OCI-LY7 (cell line): ENCODE results near the gene FOXN1. TPM values are rescaled to one million over a fixed set of nuclear protein-coding genes. Genes with fewer than 3 reads are reported as not detected.

Source experiments
- BruUV-seq: library from RNA; stranded (reverse); fragments of 400-500 nt; replicated peaks from 2 replicates; lab custom pipeline; 2021; lab: Mats Ljungman, UMichigan
- CTCF ChIA-PET: fragments of 300-600 bp; sonication (Branson Sonifier 250); formaldehyde crosslinking; loops from one replicate; lab custom pipeline; 2022; ENCODE audit warnings: antibody characterized with exemption; ENCODE audit not compliant: unreplicated experiment; lab: Charles Lee
- POLR2A ChIA-PET: fragments of 300-600 bp; sonication (Branson Sonifier 250); formaldehyde crosslinking; loops from one replicate; lab custom pipeline; 2022; ENCODE audit warnings: antibody characterized with exemption; lab: Charles Lee
- DNase-seq: peaks from one replicate; pipeline ENCODE4 v3.0.0-alpha.2; 2015; ENCODE audit warnings: low spot score
- H2AFZ ChIP-seq: fragments of 200-600 bp; sonication (generic), shearing (Covaris generic); 2 replicates; pipeline ENCODE4 v1.6.1; 2014; ENCODE audit warnings: mild to moderate bottlenecking, antibody characterized with exemption, low read length, moderate library complexity
- H3K27ac ChIP-seq: fragments of 200-600 bp; sonication (generic); 2 replicates; pipeline ENCODE4 v1.5.1; 2014; ENCODE audit warnings: mixed run types, low read depth, mild to moderate bottlenecking, moderate library complexity, low read length, inconsistent platforms; ENCODE audit not compliant: poor library complexity, severe bottlenecking
- H3K36me3 ChIP-seq: fragments of 200-600 bp; sonication (generic); 2 replicates; pipeline ENCODE4 v1.6.1; 2014; ENCODE audit warnings: mild to moderate bottlenecking, antibody characterized with exemption, low read length, moderate library complexity, mixed read lengths; ENCODE audit not compliant: insufficient read depth
- H3K4me1 ChIP-seq: fragments of 200-600 bp; sonication (generic); 2 replicates; pipeline ENCODE4 v1.5.1; 2014; ENCODE audit warnings: mild to moderate bottlenecking, low read length; ENCODE audit not compliant: insufficient read depth, poor library complexity, severe bottlenecking
- H3K4me2 ChIP-seq: fragments of 200-600 bp; sonication (generic); 2 replicates; pipeline ENCODE4 v1.6.1; 2014; ENCODE audit warnings: mild to moderate bottlenecking, low read length
- H3K4me3 ChIP-seq: fragments of 200-600 bp; sonication (generic); 2 replicates; pipeline ENCODE4 v1.5.1; 2014; ENCODE audit warnings: mild to moderate bottlenecking, low read depth, low read length; ENCODE audit not compliant: poor library complexity, severe bottlenecking
- H3K79me2 ChIP-seq: fragments of 200-600 bp; sonication (generic); 2 replicates; pipeline ENCODE4 v1.6.1; 2016; ENCODE audit warnings: low read depth, mild to moderate bottlenecking, low read length, moderate library complexity, mixed read lengths; ENCODE audit not compliant: insufficient read depth
- H3K9me2 ChIP-seq: fragments of 200-600 bp; sonication (generic); 2 replicates; pipeline ENCODE4 v1.6.1; 2016; ENCODE audit warnings: mild to moderate bottlenecking, low read length, mixed read lengths; ENCODE audit not compliant: insufficient read depth
- H3K9me3 ChIP-seq: fragments of 200-600 bp; sonication (generic); 2 replicates; pipeline ENCODE4 v1.6.1; 2014; ENCODE audit warnings: mild to moderate bottlenecking, mixed run types, low read length, mixed read lengths
- H4K20me1 ChIP-seq: fragments of 200-600 bp; sonication (generic); 2 replicates; pipeline ENCODE4 v1.6.1; 2014; ENCODE audit warnings: mild to moderate bottlenecking, antibody characterized with exemption, low read length, moderate library complexity, mixed read lengths; ENCODE audit not compliant: insufficient read depth
- CTCF ChIP-seq: fragments of 200-600 bp; sonication (generic); conservative IDR thresholded peaks from 2 replicates; pipeline ENCODE4 v1.5.1; 2014; ENCODE audit warnings: mild to moderate bottlenecking, antibody characterized with exemption, low read length, moderate library complexity, mixed read lengths
- EZH2phosphoT487 ChIP-seq: fragments of 200-600 bp; sonication (generic); IDR thresholded peaks from 2 replicates; pipeline ENCODE4 v1.6.1; 2018; ENCODE audit warnings: low read depth, borderline replicate concordance, mild to moderate bottlenecking, mixed run types, antibody characterized with exemption, low read length, moderate library complexity, mixed read lengths
- intact Hi-C: fragments of 100-400 bp; cut with micrococcal nuclease; formaldehyde crosslinking; loops from one replicate; pipeline ENCODE4 v1.10.0; 2022; ENCODE audit not compliant: unreplicated experiment
- total RNA-seq, 2 experiments: library from RNA; depleted of rRNA in 1 of 2; stranded (reverse); fragments of >200 nt in 1 of 2; shearing (Covaris generic) in 1 of 2; gene quantifications; 2 replicates each; pipeline ENCODE4 v1.2.3, GENCODE V29; 2014 to 2022

FOXN1 gene
- total RNA-seq, 2 experiments from 2014 or later, result not detected

DNA sequence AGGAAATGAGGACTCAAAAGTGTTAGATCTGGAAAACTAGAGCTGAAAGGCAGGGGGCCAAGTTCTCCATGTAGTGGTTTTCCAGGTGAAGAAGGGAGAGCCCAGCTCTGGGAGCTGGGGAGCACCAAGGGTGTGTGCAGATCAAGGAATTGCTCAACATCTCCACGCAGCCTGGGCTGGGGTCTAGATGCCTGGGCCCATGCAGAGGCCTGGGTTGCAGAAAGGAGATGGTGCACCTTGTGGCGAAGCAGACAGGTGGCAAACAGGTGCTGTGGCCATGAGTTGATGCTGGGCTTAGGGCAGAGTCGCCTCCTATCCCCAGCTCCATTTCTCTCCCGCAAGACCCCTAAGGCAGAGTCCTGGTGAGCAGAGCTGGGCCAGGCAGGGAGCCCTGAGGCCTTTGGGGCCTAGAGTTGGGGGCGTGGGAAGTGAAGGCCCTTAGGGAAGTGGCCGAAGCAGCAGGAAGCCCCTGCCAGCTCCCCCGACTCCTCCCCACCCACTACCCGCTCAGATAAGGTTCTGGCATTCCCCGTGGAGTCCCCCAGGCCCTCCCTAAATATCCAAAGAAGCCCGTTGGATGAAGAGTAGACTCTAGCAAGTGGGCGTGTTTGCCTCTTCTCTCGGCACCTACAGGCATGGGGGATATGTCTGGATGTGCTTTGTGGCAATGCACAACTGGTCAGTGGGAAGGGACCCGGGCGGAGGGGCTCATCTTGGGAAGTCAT lies 777 bp downstream of the FOXN1 start:
- no peaks in the 10 kb centered on the region for H3K9me2 ChIP-seq
- no peaks in the 10 kb centered on the region for H3K9me3 ChIP-seq
- POLR2A ChIA-PET, result no interaction called here
- no peak overlapping the region for H3K27ac ChIP-seq
- H3K4me1 ChIP-seq, result no peaks in the 10 kb centered on the region
- H4K20me1 ChIP-seq, result no peaks in the 10 kb centered on the region
- H3K4me2 ChIP-seq, result no peak overlapping the region
- no peaks in the 10 kb centered on the region for H3K36me3 ChIP-seq
- no peak for DNase-seq
- no peaks in the 10 kb centered on the region for H3K79me2 ChIP-seq
- CTCF ChIA-PET, result no interaction called here
- no peak for TF ChIP-seq CTCF
- TF ChIP-seq EZH2phosphoT487, result no peak
- H3K4me3 ChIP-seq, result no peak overlapping the region
- intact Hi-C loops, result no loop called here
- no TSS peak for BruUV-seq
- no peak overlapping the region for H2AFZ ChIP-seq

DNA sequence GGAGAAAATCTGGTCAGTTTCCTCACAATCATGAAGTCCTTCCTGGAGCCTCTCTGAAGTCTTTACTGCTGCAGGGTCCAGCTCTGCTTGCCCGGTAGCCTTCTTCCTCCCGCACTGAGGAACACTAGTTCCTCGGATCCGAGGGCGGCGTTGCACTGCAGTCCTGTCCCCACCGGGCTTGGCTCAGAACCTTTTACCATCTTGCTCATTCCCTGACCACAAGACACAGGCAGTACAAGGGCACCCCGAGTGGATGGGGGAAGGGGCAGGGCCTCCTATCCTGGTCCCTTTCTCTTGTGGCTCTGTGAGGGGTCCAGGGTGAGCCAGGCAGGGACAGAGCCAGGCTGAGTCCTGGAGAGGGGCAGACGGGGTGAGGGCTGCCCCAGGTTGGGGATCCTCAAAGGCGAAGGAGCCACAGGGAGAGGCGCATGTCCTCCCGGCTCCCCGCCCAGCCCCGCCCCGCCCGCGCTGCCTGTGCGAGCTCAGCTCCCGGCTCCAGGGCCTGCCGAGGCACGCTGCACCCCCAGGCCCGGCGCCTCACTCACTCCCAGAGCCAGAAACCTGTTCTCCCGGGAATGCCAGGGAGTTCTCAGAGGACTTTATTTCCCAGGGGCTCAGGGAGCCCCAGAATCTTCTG lies 1.5 kb downstream of the FOXN1 start:
- no peak overlapping the region for H3K4me2 ChIP-seq
- no peaks in the 10 kb centered on the region for H3K9me2 ChIP-seq
- BruUV-seq, result no TSS peak
- no peaks in the 10 kb centered on the region for H3K36me3 ChIP-seq
- no peak overlapping the region for H3K4me3 ChIP-seq
- ChIA-PET POLR2A (interaction anchor here (0.6 kb wide), 1 partner anchor 299 kb away, joined by 3 read pairs; no protein-coding TSS in a partner anchor), CTCF (no interaction called here)
- no peaks in the 10 kb centered on the region for H3K4me1 ChIP-seq
- no peak overlapping the region for H2AFZ ChIP-seq
- intact Hi-C loops, result no loop called here
- H3K9me3 ChIP-seq, result no peaks in the 10 kb centered on the region
- no peak overlapping the region for H3K27ac ChIP-seq
- no peaks in the 10 kb centered on the region for H3K79me2 ChIP-seq
- no peaks in the 10 kb centered on the region for H4K20me1 ChIP-seq
- TF ChIP-seq EZH2phosphoT487 (no peak), CTCF (no peak)
- no peak for DNase-seq

- no peak for DNase-seq
- Histone ChIP-seq H3K4me2 (no peak overlapping the region), H2AFZ (no peak overlapping the region), H3K27ac (no peak overlapping the region), H3K9me2 (no peaks in the 10 kb centered on the region), H3K36me3 (no peaks in the 10 kb centered on the region), H3K9me3 (no peaks in the 10 kb centered on the region), H4K20me1 (no peaks in the 10 kb centered on the region), H3K4me1 (no peaks in the 10 kb centered on the region), H3K79me2 (no peaks in the 10 kb centered on the region), H3K4me3 (no peak overlapping the region)
- no TSS peak for BruUV-seq
- intact Hi-C loops, result no loop called here
- ChIA-PET POLR2A (interaction anchor here (0.6 kb wide), 1 partner anchor 300 kb away, joined by 3 read pairs; no protein-coding TSS in a partner anchor), CTCF (interaction anchor here (0.6 kb wide), 1 partner anchor 67 kb away, joined by 3 read pairs; no protein-coding TSS in a partner anchor)
- TF ChIP-seq EZH2phosphoT487, result no peak
- no peak for TF ChIP-seq CTCF
These were observed 2.1 kb downstream of the FOXN1 start for GRCh38 chr17:28508211-28508724.
